Measurements from ENCODE around the gene LMOD2.

- TF ChIP-seq POLR2A (IDR thresholded peaks at IDR 0.05; ENCODE audit: low read depth, low read length): no peak
- TF ChIP-seq POLR2AphosphoS5 (IDR thresholded peaks at IDR 0.05; ENCODE audit: low read depth, low read length): no peak
- TF ChIP-seq TAF1 (IDR thresholded peaks at IDR 0.05; ENCODE audit: borderline replicate concordance, low read depth, low read length): no peak
Observed at GRCh38 chr7:123615344-123615743, 40.3 kb upstream of the LMOD2 start.

Measured in GM12892 (cell line).